Activated T-cell treated with anti-CD3 and anti-CD28 coated beads for 1 hour (primary cell): ENCODE measurements around the gene LRRC8B.

Experiments
- DNase-seq: peaks from one replicate; pipeline ENCODE4 v3.0.0-alpha.2; 2020; ENCODE audit warnings: low read depth

Gene LRRC8B

DNA sequence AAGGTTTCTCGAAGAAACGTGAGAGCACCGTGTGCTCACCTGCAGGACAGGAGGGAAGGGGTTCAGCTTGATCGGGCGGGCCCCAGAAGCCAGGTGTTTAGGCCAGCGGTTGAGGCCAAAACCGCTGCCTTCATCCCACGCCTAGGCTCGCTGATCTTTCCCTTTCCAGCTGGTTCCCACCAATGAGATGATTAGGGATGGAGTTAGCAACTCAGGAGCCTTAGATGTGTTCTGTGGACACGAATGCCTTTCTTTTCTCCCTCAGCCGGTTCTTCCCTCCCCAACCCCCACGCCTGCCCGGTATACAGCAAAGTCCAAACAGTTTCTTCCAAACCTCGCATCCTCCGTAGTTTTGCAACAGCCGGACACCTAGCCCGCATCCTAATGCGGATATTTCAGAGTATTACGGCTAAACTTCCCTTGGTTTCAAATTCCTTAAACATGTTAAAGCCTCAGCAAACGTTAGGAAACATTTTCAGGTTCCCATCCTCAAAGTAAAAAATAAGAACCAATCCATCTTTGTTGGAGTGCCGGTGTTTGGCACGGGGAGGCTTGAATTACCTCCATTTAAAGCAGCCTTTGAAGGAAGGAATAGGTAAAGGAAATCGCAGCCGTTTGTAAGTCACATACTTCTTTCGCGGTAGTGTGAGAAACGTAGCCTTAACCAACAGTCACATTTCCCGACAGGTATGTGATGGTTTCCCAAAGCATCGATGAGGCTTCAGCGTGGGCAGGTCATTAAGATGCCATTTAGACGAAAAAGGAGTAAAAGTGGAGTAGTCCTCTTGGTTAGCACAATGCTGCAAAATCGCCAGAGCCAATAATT lies 109.4 kb downstream of the LRRC8B start:
- no peak for DNase-seq

DNA sequence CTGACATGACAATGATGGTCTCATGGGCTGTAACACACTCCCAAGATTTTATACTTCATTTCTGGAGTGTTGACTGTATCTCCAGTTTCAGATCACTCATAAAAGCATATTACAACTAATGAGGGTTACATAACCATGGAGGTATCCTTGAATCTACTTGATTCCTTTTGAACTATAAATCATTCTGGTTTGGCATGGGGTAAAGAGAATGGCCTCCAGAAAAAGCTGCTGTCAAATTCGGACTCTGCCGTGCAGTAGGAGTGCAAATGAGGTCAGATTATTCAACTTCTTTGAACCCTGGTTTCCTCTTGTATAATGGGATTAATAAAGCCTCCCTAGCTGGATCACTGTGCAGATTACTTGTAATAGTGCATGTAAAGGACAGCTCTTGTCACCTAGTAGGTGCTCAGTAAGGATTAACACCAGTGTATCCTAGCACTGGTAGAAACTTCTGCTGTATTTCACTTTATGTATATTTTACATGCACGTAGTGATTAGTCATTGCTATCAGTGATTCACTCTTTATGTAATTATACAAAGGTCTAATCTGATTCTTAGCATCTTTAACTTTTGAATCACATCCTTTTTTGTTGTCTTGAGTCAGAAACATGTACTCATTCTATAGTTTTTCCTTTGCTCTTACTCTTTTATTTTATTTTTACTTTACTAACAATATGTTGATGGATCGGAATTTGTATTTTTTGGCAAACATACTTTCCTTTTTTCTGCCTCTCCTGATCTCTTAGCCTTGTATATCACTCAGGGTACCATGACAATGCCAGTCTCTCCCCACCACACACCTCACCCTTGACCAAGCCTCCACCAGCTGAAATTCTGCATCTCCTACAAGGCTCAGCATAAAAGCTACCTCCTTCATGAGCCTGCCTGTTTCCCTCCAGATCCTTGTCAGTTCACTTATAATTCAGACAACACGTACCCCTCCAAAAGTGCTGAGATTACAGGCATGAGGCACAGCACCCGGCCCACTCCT lies 111.5 kb downstream of the LRRC8B start:
- DNase-seq, result no peak

DNA sequence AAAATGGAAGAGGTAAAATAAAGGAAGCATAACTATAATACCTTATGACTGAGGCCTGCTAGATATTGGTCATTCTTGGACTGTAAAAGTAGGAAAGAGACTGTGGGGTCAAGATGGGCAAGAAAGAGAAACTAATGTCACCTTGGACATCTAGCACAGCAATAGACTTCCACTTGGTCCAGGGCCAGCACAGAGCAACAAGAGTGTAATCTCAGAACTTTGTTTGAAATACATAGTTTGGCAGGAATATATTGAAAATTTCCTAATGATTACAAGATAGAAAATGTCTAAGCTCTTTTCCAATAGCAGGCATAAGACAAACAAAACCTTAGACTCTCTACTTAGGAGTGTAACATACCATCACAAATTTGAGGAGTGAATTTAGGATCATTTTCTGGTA lies 112.9 kb downstream of the LRRC8B start:
- DNase-seq, result no peak

DNA sequence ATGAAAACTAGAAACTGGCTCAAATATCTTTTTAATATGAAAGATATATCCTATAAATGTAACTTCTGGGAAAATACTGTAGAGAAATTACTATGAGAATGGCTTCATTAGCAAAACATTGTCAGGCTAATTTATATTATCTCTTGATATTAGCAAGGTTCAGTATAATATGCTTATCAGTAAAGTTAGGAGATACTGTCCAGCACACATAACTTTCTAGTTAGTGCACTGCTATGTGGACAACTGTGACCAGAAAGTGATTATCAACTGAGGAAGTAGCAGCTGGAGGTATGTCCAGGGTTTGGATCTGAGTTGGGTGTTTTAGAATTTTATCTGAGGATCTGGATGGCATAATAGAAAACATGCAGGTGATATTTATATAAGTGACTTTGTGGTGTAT lies 115.8 kb downstream of the LRRC8B start:
- DNase-seq, result no peak

GRCh38 chr1:89641781-89642180 lies 117.2 kb downstream of the LRRC8B start:
- no peak for DNase-seq

GRCh38 chr1:89643577-89643976 lies 118.9 kb downstream of the LRRC8B start:
- no peak for DNase-seq

- DNase-seq, result no peak
Measured at GRCh38 chr1:89644119-89644814, 119.6 kb downstream of the LRRC8B start.

DNA sequence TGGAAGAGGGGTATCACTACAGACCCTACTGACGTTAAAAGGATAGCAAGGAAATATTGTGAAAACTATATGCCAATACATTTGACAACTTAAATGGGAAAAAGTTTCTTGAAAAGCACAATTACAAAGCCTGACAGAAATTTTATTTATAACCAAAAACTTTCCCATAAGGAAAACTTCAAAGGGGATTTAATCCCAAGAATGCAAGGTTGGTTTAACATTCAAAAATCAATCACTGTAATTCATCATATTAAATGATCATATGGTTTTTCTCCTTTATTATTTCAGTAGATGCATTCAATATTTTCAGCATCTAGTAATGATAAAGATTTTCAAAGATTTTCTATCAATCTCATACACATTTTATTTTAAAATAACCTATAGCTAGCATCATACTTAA lies 121.6 kb downstream of the LRRC8B start:
- no peak for DNase-seq
